ENCODE measurements around the gene ZDHHC11B.
"Not testable (repeated sequence)": the region's sequence is repeated elsewhere in the genome, so short reads cannot be mapped to it uniquely, and the experiment has no call there.

Gene ZDHHC11B

DNA sequence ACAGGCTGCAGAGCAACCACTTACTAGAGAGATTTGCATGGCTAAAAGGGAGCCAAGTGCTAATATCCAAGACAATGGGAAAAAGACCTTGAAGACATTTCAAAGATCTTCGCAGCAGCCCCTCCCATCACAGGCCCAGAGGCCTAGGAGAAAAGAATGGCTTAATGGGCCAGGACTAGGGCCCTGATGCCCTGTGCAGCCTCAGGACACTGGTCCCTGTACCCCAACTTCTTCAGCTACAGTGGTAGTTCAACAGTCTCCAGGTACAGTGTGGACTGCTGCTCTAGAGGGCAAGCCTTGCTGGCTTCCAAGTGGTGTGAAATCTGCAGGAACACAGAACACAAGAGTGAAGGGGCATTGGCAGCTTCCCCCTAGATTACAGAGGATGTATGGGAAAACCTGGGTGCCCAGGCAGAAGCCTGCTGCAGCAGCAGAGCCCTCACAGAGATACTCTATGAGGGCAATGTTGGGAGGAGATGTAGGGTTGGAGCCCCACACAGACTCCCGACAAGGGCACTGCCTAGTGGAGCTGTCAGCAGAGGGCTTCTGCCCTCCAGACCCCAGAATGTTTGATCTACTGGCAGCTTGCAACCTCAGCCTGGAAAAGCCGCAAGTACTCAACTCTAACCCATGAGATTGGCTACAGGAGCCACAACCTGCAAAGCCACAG is 75.5 kb downstream of the ZDHHC11B start:
- not testable (repeated sequence) for H4K8ac ChIP-seq (ENCODE audit: low read depth, low read length); H3K79me1 ChIP-seq (ENCODE audit: low read depth, low read length); H3K9ac ChIP-seq (ENCODE audit: low read depth, low read length, poor library complexity); H2BK15ac ChIP-seq (ENCODE audit: low read length); H3K27me3 ChIP-seq (ENCODE audit: control insufficient read depth in 3 of 3, insufficient read depth in 3 of 3, low read depth in 1 of 3, low read length in 3 of 3); H3K4ac ChIP-seq (ENCODE audit: low read length); H3K4me1 ChIP-seq (ENCODE audit: control insufficient read depth in 2 of 2, insufficient read depth in 1 of 2, low read depth in 1 of 2, low read length in 2 of 2); H3K4me2 ChIP-seq (ENCODE audit: insufficient read depth, low read length, poor library complexity, severe bottlenecking); H4K91ac ChIP-seq (ENCODE audit: low read depth, low read length, poor library complexity); H3K23ac ChIP-seq (ENCODE audit: low read depth, low read length, poor library complexity); H2BK120ac ChIP-seq (ENCODE audit: low read depth, low read length); DNase-seq (ENCODE audit: low spot score); H2AFZ ChIP-seq (ENCODE audit: low read length); H2BK5ac ChIP-seq (ENCODE audit: low read length); H3K18ac ChIP-seq (ENCODE audit: low read length); H3K14ac ChIP-seq (ENCODE audit: low read length); H2AK5ac ChIP-seq (ENCODE audit: low read depth, low read length); H3K27ac ChIP-seq (replicated peaks; ENCODE audit: low read length); H2BK12ac ChIP-seq (ENCODE audit: low read length); H3K4me3 ChIP-seq (ENCODE audit: low read length in 2 of 2); H3K9me3 ChIP-seq (replicated peaks in 1 of 2; ENCODE audit: control insufficient read depth in 2 of 2, insufficient read depth in 1 of 2, low read depth in 1 of 2, low read length in 2 of 2); H3K36me3 ChIP-seq (replicated peaks in 1 of 2; ENCODE audit: control insufficient read depth in 2 of 2, insufficient read depth in 2 of 2, low read length in 2 of 2)
- no CpG with 5 or more reads among the region's 3 CpGs for WGBS, 2 donors (ENCODE audit: extremely low coverage in 2 of 2, insufficient read length in 2 of 2, insufficient replicate concordance in 1 of 2)

DNA sequence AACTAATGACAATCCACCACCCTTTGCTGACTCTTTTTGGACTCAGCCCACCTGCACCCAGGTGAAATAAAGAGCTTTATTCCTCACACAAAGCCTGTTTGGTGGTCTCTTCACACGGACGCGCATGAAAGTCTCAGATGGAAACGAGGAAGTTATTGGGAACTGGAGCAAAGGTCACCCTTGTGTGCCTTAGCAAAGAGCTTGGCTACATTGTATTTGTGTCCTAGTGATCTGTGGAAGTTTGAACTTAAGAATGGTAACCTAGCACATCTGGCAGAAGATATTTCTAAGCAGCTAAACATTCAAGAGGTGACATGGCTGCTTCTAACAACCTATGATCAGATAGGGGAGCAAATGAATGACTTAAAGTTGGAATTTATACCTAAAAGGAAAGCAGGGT is 76.2 kb downstream of the ZDHHC11B start:
- H3K9ac ChIP-seq (ENCODE audit: low read depth, low read length, poor library complexity); H4K91ac ChIP-seq (ENCODE audit: low read depth, low read length, poor library complexity); H3K27ac ChIP-seq (replicated peaks; ENCODE audit: low read length); H2AK5ac ChIP-seq (ENCODE audit: low read depth, low read length); H3K79me1 ChIP-seq (ENCODE audit: low read depth, low read length); H3K27me3 ChIP-seq (ENCODE audit: control insufficient read depth in 3 of 3, insufficient read depth in 3 of 3, low read depth in 1 of 3, low read length in 3 of 3); H3K4me1 ChIP-seq (ENCODE audit: control insufficient read depth in 2 of 2, insufficient read depth in 1 of 2, low read depth in 1 of 2, low read length in 2 of 2); H3K4me3 ChIP-seq (ENCODE audit: low read length in 2 of 2); H3K14ac ChIP-seq (ENCODE audit: low read length); H4K8ac ChIP-seq (ENCODE audit: low read depth, low read length); H3K4me2 ChIP-seq (ENCODE audit: insufficient read depth, low read length, poor library complexity, severe bottlenecking); H2BK5ac ChIP-seq (ENCODE audit: low read length); H3K18ac ChIP-seq (ENCODE audit: low read length); H2BK15ac ChIP-seq (ENCODE audit: low read length); H2BK12ac ChIP-seq (ENCODE audit: low read length); H3K4ac ChIP-seq (ENCODE audit: low read length); H3K9me3 ChIP-seq (replicated peaks in 1 of 2; ENCODE audit: control insufficient read depth in 2 of 2, insufficient read depth in 1 of 2, low read depth in 1 of 2, low read length in 2 of 2); H2AFZ ChIP-seq (ENCODE audit: low read length); H3K23ac ChIP-seq (ENCODE audit: low read depth, low read length, poor library complexity); DNase-seq (ENCODE audit: low spot score); H2BK120ac ChIP-seq (ENCODE audit: low read depth, low read length); H3K36me3 ChIP-seq (replicated peaks in 1 of 2; ENCODE audit: control insufficient read depth in 2 of 2, insufficient read depth in 2 of 2, low read length in 2 of 2): not testable (repeated sequence)
- WGBS, 2 donors (ENCODE audit: extremely low coverage in 2 of 2, insufficient read length in 2 of 2, insufficient replicate concordance in 1 of 2) = no CpG with 5 or more reads among the region's 4 CpGs

DNA sequence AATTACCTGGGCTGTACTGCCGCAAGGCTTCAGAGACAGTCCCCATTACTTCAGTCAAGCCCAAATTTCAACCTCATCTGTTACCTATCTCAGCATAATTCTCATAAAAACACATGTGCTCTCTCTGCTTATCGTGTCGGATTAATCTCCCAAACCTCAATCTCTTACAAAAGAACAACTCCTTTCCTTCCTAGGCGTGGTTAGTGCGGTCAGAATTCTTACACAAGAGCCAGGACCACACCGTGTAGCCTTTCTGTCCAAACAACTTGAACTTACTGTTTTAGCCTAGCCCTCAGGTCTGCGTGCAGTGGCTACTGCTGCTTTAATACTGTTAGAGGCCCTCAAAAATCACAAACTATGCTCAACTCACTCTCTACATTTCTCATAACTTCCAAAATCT is 78.4 kb downstream of the ZDHHC11B start:
- not testable (repeated sequence) for H3K14ac ChIP-seq (ENCODE audit: low read length); H3K4me3 ChIP-seq (ENCODE audit: low read length in 2 of 2); H2BK5ac ChIP-seq (ENCODE audit: low read length); H2BK120ac ChIP-seq (ENCODE audit: low read depth, low read length); H2AFZ ChIP-seq (ENCODE audit: low read length); H3K9ac ChIP-seq (ENCODE audit: low read depth, low read length, poor library complexity); H3K27ac ChIP-seq (replicated peaks; ENCODE audit: low read length); H3K9me3 ChIP-seq (replicated peaks in 1 of 2; ENCODE audit: control insufficient read depth in 2 of 2, insufficient read depth in 1 of 2, low read depth in 1 of 2, low read length in 2 of 2); H3K4ac ChIP-seq (ENCODE audit: low read length); H4K91ac ChIP-seq (ENCODE audit: low read depth, low read length, poor library complexity); DNase-seq (ENCODE audit: low spot score); H3K18ac ChIP-seq (ENCODE audit: low read length); H3K4me1 ChIP-seq (ENCODE audit: control insufficient read depth in 2 of 2, insufficient read depth in 1 of 2, low read depth in 1 of 2, low read length in 2 of 2); H3K4me2 ChIP-seq (ENCODE audit: insufficient read depth, low read length, poor library complexity, severe bottlenecking); H3K79me1 ChIP-seq (ENCODE audit: low read depth, low read length); H3K36me3 ChIP-seq (replicated peaks in 1 of 2; ENCODE audit: control insufficient read depth in 2 of 2, insufficient read depth in 2 of 2, low read length in 2 of 2); H2AK5ac ChIP-seq (ENCODE audit: low read depth, low read length); H3K23ac ChIP-seq (ENCODE audit: low read depth, low read length, poor library complexity); H2BK15ac ChIP-seq (ENCODE audit: low read length); H2BK12ac ChIP-seq (ENCODE audit: low read length); H3K27me3 ChIP-seq (ENCODE audit: control insufficient read depth in 3 of 3, insufficient read depth in 3 of 3, low read depth in 1 of 3, low read length in 3 of 3); H4K8ac ChIP-seq (ENCODE audit: low read depth, low read length)
- WGBS, 2 donors (ENCODE audit: extremely low coverage in 2 of 2, insufficient read length in 2 of 2, insufficient replicate concordance in 1 of 2) = no CpG with 5 or more reads among the region's 7 CpGs

DNA sequence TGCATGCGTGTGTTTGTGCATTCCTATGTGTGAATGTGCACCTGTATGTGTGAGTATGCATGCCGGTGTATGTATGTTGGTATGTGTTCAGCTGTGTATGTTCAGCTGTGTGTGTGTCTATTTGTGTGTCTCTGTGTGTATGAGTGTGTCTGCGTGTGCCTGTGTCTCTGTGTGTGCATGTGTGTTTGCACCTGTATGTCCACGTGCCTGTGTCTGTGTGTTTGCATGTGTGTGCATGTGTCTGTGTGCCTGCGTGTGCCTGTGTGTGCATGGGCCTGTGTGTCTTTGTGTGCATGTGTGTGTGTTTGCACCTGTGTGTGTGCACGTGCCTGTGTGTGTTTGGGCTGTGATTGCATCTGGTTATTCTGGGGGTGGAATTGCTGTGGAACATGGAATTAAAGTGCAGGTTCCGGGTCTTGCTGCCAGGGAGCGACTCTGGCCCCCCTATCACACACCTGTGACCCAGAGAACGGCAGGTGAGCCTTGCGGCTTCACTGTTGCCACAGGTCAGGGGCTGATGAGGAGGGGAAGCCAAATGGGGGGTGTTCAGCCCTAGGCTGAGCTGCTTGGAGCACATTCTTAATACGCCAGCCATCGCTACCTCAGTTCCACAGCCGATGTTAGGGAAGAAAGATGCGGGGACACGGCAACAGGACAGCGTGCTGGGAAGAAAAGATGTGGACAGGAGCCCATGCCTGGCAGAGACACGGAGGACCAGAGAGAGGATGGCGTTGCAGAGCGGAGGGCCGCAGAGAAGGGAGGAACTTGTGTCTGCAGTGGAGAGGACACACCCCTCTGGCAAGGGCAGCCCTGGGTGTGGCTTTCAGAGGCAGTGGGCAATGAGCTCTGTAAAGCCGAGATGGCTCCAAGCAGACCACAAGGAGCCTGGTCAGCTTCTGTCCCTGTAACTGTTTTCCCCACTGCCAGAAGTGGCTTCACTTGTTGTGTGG is 87.5 kb downstream of the ZDHHC11B start:
- not testable (repeated sequence) for H2AFZ ChIP-seq (ENCODE audit: low read length); H3K4me3 ChIP-seq (ENCODE audit: low read length in 2 of 2); H3K79me1 ChIP-seq (ENCODE audit: low read depth, low read length); H3K4me2 ChIP-seq (ENCODE audit: insufficient read depth, low read length, poor library complexity, severe bottlenecking); H3K18ac ChIP-seq (ENCODE audit: low read length); H3K23ac ChIP-seq (ENCODE audit: low read depth, low read length, poor library complexity); H2AK5ac ChIP-seq (ENCODE audit: low read depth, low read length); H2BK5ac ChIP-seq (ENCODE audit: low read length); H3K27me3 ChIP-seq (ENCODE audit: control insufficient read depth in 3 of 3, insufficient read depth in 3 of 3, low read depth in 1 of 3, low read length in 3 of 3); H3K9me3 ChIP-seq (replicated peaks in 1 of 2; ENCODE audit: control insufficient read depth in 2 of 2, insufficient read depth in 1 of 2, low read depth in 1 of 2, low read length in 2 of 2); H2BK12ac ChIP-seq (ENCODE audit: low read length); H3K4me1 ChIP-seq (ENCODE audit: control insufficient read depth in 2 of 2, insufficient read depth in 1 of 2, low read depth in 1 of 2, low read length in 2 of 2); H3K27ac ChIP-seq (replicated peaks; ENCODE audit: low read length); H3K36me3 ChIP-seq (replicated peaks in 1 of 2; ENCODE audit: control insufficient read depth in 2 of 2, insufficient read depth in 2 of 2, low read length in 2 of 2); H2BK120ac ChIP-seq (ENCODE audit: low read depth, low read length); H4K91ac ChIP-seq (ENCODE audit: low read depth, low read length, poor library complexity); DNase-seq (ENCODE audit: low spot score); H3K4ac ChIP-seq (ENCODE audit: low read length); H2BK15ac ChIP-seq (ENCODE audit: low read length); H3K14ac ChIP-seq (ENCODE audit: low read length); H4K8ac ChIP-seq (ENCODE audit: low read depth, low read length)
- H3K9ac ChIP-seq (ENCODE audit: low read depth, low read length, poor library complexity) = peak overlapping the region; percentile 63
- no CpG with 5 or more reads among the region's 21 CpGs for WGBS, 2 donors (ENCODE audit: extremely low coverage in 2 of 2, insufficient read length in 2 of 2, insufficient replicate concordance in 1 of 2)
